ENCODE measurements around the gene CNKSR2.

Gene CNKSR2

DNA sequence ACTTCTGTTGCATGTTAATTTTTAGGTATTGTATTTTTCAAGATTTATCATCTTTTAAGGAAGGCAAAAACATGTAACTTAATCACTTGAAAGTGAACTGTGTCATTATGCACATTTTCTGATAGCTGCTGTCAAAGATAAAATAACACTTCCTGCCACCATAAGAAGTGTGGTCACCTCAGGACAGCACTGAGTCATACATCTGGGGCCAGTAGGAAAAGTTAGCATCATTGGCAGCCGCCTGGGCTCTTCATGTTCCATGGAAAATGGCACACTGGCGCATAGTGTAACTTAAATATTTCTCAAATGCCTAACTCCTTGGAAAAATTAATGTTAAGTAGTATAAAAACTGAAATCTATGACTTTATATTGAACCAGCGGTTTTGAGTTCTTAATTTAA is 24.2 kb downstream of the CNKSR2 start:
- H3K4me3 ChIP-seq (ENCODE audit: low read depth, low read length): no peak overlapping the region
- TF ChIP-seq, protein P1, sequence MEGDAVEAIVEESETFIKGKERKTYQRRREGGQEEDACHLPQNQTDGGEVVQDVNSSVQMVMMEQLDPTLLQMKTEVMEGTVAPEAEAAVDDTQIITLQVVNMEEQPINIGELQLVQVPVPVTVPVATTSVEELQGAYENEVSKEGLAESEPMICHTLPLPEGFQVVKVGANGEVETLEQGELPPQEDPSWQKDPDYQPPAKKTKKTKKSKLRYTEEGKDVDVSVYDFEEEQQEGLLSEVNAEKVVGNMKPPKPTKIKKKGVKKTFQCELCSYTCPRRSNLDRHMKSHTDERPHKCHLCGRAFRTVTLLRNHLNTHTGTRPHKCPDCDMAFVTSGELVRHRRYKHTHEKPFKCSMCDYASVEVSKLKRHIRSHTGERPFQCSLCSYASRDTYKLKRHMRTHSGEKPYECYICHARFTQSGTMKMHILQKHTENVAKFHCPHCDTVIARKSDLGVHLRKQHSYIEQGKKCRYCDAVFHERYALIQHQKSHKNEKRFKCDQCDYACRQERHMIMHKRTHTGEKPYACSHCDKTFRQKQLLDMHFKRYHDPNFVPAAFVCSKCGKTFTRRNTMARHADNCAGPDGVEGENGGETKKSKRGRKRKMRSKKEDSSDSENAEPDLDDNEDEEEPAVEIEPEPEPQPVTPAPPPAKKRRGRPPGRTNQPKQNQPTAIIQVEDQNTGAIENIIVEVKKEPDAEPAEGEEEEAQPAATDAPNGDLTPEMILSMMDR (IDR thresholded peaks at IDR 0.05; ENCODE audit: low read depth, low read length): no peak

DNA sequence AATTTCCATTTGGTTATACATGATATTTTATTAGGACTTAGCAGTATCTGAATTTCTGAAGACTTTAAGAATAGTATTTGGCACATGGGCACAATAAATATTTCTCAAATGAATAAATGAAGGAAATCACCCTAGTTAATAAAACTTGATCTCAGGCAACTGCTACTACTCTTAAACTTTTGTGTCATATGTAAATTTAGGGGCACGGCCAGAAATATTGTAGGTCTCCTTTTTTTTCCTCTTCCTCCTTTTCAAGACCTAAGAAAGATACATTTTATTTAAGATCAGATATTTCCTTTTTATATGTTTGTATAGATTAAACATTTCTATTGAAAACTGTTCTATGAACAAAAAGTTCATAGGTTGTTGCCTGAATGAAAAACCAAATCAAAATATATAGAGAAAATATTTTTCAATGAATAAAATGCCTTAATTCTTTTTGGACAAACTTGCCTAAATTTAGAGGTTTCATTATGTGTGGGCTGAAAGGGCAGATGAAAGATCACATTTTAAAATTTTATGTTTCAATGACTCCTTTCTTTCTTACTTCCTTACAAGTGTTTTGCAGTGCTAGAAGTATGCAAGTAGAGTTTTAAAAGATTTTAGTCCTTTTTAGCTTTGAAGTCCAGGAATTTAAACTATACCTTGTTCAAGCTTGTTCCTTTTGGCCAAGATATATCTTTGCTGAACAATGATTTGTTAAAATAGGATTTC is 26.3 kb downstream of the CNKSR2 start:
- TF ChIP-seq, protein P1 (IDR thresholded peaks at IDR 0.05; ENCODE audit: low read depth, low read length): no peak
- H3K4me3 ChIP-seq (ENCODE audit: low read depth, low read length): no peak overlapping the region

DNA sequence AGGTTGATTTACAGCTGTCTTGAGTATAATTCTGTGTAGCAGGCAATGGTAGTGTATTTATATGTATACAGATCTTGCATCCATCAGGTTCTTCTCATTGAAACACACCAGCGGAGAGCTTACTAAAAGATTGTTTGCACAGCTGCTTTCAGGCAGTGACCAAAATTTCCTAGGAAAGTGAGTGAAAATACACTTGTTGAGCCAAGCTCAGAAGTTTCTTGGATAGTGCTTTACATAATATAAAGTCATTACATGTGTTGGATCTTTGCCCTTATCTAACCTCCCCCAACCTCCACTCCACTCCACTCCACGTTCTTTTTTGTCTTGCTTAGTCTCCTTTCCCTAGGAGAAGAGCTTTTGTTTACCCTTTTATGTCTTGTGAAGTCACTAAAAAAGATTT is 34.1 kb downstream of the CNKSR2 start:
- H3K4me3 ChIP-seq (ENCODE audit: low read depth, low read length): no peak overlapping the region
- TF ChIP-seq, protein P1 (IDR thresholded peaks at IDR 0.05; ENCODE audit: low read depth, low read length): no peak

DNA sequence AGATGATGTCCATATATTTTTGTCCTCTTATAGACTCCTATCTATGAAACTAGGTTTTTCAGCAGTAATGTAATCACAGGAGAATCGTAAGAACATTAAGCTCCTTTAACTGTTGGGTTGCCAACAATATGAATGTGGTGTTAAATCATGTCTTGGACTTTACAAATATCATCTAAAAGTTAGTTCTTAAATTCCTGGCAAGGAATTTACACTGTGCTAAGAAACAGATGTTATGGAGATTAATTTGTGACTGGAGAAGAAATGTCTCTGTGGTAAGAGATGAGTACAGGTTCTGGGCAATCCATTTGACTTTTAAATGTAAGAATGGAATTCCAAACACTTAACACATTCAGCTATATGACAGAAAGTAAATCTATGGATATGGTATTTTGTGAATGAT is 34.6 kb downstream of the CNKSR2 start:
- TF ChIP-seq, protein P1 (IDR thresholded peaks at IDR 0.05; ENCODE audit: low read depth, low read length): no peak

DNA sequence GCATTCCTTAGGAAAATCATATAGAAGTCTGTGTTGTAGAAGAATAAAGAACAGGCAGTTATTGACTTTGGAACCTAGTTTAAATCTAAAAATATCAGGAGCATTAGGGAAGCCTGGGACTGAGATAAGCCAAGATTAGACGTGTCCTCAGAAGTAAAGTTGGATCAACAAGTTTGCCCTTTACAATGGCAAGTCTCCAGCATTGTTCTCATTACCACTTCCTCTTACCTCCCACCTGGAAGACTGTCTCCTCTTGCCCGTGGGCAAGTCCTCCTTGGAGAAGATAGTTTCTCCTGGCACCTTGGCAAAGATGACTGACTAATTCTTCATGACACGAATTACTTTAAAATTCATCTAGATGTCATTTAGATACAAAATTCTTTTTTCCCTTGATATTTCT is 37.8 kb downstream of the CNKSR2 start:
- no peak overlapping the region for H3K4me3 ChIP-seq (ENCODE audit: low read depth, low read length)
- TF ChIP-seq, protein P1 (IDR thresholded peaks at IDR 0.05; ENCODE audit: low read depth, low read length): no peak

More for the DNA sequence above, 34.6 kb downstream of the CNKSR2 start:
- no peak overlapping the region for H3K4me3 ChIP-seq (ENCODE audit: low read depth, low read length)

DNA sequence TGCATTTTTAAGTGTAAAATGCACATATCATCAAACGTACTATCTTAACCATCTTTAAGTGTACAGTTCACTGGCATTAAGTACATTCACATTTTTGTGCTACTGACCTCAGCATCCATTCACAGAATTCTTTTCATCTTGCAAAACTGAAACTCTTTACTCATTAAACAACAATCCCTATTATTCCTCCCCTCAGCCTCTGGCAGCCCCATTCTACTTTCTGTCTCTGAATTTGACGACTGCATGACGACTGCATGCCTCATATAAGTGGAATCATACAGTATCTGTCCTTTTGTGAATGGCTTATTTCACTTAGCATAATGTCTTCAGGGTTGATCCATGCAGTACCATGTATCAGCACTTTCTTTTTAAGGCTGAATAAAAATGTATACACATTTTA is 38.7 kb downstream of the CNKSR2 start:
- no peak overlapping the region for H3K4me3 ChIP-seq (ENCODE audit: low read depth, low read length)
- TF ChIP-seq, protein P1 (IDR thresholded peaks at IDR 0.05; ENCODE audit: low read depth, low read length): no peak

DNA sequence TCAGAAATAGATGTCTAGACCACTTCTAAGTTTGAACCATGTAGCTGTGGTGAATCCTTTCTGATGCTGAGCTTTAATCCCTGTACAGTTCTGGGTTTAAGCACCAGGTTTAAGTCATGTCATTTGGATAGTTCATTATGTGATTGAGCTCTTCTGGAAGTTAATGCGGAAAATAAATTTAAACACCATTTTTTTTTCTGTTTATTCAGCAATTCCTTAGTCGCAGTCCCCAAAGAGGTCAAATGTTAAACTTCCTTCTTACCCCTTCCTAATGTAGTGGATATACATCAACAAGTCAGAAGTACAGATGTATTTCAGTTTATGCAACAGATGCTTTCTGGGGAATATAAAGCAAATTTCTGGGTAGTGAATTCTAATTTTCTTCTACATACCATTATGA is 52.9 kb downstream of the CNKSR2 start:
- no peak overlapping the region for H3K4me3 ChIP-seq (ENCODE audit: low read depth, low read length)
- TF ChIP-seq, protein P1 (IDR thresholded peaks at IDR 0.05; ENCODE audit: low read depth, low read length): no peak
